GM19238 (cell line): Measurements from ENCODE around the gene SVOP.

ENCODE experiments used
- DNase-seq: peaks from one replicate; pipeline ENCODE4 v3.0.0; 2011; ENCODE audit warnings: low spot score; ENCODE audit not compliant: insufficient read length

The SVOP gene

DNA sequence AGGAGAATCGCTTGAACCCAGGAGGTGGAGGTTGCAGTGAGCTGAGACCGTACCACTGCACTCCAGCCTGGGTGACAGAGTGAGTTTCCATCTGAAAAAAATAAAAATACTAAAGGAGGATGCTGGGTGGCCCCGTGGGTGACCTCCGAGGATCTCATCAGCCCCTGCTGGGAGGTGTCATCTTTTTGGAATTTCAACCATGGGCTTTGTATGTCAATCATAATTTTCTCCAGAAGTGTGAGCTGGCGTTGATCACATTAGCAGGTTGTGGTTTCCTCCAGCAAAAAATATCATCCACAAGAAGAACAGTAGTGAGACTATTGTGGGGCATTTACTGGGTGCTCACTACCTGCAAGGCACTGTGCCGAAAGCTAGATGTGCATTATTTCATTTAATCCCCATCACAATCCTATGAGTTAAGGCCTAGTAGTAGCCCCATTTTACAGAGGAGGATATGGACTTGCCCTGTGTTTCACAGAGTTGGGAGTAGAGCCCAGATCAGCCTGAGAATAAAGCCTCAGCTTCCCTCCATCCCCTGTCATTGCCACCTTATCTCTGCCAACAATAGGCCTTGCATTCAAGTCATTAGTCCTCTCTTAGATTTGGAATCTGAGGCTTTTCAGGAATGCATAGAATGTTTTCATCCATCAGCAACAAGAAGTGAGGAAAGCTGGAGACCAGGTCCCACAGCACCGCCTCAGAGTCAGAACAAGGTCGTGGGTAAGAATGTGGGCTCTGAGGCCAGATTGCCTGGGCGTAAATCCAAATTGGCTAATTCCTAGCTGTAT is 39.8 kb downstream of the SVOP start:
- DNase-seq, result no peak

GRCh38 chr12:108977360-108977759 is 43.5 kb downstream of the SVOP start:
- no peak for DNase-seq

DNA sequence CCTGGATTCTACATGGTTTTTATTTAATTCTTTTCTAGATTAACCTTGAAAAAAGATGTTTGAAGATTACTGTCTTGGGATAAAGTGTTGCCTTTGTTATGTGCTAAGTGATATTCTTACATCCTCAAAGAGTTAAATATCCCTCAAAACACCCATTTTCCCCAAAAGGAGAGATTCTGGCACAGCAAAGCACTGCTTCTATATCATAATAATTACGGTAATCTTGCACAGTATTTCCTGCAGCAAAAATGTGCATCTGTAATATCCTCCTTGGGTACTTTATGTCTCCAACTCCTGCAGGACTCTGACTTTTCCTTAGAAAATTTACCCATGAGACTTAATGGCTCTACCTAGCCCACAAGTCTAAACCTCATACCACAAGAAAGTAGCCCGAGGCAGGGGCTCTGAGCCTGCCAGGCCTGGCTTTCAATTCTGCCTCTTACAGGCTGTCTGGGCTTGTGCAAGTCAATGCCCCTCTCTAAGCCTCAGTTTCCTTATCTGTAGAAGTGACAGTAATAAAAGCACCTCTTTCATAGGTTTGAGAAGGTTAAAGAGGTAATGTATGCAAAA is 45.8 kb downstream of the SVOP start:
- DNase-seq, result no peak

DNA sequence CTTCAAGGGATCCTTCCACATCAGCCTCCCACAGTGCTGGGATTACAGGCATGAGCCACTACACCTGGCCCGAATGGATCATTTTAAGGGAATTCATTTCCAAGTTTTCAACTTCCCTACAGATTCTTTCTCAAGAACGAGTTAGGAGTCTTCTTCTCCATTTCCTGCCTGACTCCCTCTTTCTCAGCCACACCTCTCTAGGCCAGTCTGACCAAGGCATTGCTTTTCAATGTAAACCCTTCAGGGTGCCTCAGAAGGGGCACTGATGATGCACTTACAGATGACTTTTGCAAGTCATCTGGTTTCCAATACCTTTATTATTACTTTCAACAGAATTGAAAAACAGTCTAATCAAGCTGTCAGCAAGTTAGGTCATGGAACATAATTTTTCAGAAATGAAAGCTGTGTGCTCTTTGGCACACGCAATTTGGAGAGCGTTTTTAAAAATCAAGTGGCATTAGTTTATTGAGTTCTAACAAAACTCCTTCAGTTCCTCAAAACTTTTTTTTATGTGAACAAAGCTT is 47.2 kb downstream of the SVOP start:
- DNase-seq, result no peak

- no peak for DNase-seq
Measured at GRCh38 chr12:108972358-108972757, 48.5 kb downstream of the SVOP start.

DNA sequence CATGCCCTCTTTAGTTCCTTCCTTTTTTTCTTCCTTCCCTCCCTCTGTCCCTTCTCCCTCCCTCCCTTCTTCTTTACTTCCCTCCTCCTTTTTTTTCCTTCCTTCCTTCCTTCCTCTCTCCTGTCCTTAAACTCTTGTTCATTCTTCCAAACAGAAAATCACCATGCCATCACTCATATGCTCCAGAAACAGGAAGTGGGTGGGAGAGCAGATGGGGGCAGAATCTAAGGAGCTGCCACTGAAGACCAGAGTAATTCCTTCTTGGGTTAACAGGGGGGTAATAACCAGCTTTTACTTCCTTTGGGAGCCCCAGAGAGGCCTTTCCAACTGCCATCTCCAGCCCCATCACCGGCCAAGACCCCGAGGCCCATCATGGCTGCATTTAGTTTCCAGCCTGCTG is 51.2 kb downstream of the SVOP start:
- DNase-seq, result no peak

- DNase-seq, result no peak
Measured at GRCh38 chr12:108967869-108968540, 52.9 kb downstream of the SVOP start.

GRCh38 chr12:108966378-108967151 is 54.3 kb downstream of the SVOP start:
- no peak for DNase-seq

DNA sequence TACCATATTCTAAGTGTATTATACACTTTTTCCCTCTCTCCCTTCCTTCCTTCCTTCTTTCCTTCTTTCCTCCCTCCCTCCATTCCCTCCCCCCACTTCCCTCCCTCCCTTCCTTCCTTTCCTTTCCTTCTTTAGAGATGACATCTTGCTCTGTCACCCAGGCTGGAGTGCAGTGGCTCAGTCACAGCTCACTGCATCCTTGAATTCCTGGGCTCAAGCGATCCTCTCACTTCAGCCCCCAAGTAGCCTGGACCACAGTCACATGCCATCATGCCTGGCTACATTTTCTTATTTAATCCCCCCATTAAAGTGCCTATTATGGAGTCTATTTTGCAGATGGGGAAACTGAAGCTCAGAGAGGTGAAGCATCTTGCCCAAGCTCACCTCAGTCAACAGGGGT is 55.0 kb downstream of the SVOP start:
- DNase-seq, result no peak

DNA sequence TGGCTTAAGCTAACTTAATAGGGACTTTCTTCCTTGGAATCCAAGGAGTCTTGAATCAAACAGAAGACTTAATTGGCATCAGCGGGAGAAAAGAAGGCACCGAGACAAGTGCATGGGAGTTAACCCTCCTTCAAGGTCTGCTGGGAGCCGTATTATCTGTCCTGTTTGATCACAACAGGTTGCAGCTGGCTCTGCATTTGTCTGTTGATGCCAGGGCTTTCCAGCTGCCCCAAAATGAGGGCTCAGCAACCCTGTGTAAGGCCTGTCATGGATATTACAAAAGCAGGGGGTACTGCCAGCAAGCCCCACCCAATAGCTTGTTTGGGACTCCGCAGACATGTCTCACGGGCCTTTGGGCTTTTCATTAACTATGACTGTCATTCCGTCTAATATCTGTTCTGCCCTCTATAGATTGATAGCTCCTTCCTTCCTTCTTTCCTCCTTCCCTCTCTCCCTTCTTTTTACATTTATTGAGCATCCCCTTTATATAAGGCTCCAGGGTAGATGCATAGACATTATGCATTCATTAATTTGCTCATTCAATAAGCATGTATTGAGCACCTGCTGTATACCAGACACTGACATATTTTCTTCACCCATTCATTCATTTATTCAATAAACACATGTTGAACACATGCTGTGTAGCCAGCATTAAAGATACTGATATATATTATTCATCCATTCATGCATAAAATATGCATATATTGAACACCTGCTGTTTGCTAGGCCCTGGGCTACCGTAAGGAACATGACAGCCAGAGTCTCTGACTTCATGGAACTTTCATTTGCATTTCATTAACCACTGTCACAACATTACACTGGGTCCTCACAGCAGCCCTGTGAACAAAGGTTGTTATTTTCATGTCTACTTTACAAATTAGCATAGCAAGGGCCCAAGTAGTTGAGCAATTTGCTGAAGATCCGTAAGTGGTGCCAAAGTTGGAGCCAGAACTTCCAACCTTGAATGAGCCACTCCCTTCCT is 56.2 kb downstream of the SVOP start:
- DNase-seq, result no peak

- no peak for DNase-seq
Measured at GRCh38 chr12:108962256-108962655, 58.6 kb downstream of the SVOP start.

DNA sequence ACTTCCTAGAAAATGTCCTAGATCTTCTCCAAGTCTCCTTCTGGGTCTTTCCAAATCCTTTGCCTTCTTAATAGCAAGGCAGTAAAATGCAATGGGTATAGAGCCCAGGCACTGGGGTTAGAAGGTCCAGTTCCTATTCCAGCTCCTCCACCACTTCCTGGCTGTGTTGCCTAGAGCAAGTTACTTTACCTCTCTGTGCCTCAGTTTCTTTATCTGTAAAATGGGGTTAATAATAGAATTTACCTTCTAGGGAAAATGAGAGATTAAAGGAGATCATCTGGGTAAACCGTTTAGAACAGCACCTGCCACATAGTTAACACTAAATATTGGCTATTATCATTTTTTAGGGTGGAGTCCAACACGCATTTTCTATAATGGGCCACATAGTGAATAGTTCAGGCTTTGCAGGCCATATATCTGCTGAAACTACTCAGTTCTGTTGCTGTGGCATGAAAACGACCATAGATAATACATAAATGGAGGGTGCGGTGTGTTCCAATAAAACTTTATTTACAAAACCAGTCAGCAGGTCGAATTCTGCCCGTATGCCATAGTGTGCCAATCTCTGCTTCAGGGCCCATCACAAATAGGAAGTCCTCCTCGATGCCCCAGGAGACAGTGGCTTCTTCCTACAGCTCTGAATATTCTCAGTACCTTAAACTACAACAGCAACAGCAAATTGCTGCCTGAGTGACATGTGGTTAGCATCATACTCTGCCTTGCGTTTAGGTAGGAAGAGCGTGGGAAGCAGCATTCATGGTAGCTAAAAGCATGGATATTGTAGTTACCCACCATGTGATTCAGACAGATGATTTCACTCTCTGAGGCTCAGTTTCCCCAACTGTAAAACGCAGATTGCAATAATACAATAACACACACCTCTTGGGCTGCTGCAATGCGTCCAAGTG is 60.9 kb downstream of the SVOP start:
- no peak for DNase-seq

DNA sequence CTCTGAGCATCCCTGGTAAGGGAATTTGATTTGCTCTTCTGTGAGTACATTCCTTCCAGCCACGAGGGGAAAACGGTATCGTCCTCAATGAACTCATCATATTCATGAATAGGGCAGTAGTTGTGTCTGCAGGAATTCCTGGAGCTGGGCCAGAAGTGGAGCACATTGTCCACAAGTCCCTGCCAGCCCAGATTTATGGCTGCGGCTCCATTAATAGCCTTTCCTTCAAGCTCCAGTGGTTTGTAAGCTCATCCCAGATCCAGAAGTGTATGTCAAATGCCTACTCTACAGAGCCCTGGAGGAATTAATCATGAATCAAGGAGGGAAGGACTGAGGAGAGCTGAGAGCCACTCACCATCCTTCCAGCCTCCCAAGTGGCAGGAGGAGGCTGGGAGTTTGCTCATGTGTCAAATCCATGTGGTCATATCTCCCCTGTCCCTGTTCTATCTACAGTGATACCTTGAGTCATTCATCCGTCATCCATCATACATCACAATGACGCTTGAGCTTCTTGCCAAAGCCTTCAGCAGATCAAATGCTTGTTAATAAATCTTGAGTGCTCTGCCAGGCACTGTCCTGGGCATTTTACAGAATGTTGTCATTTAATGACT is 65.5 kb downstream of the SVOP start:
- DNase-seq, result no peak

GRCh38 chr12:108950991-108951739 is 69.7 kb downstream of the SVOP start:
- DNase-seq, result peak; percentile 37

GRCh38 chr12:108949976-108950375 is 70.9 kb downstream of the SVOP start:
- no peak for DNase-seq

- DNase-seq, result no peak
Measured at GRCh38 chr12:108948367-108948766, 72.5 kb downstream of the SVOP start.

DNA sequence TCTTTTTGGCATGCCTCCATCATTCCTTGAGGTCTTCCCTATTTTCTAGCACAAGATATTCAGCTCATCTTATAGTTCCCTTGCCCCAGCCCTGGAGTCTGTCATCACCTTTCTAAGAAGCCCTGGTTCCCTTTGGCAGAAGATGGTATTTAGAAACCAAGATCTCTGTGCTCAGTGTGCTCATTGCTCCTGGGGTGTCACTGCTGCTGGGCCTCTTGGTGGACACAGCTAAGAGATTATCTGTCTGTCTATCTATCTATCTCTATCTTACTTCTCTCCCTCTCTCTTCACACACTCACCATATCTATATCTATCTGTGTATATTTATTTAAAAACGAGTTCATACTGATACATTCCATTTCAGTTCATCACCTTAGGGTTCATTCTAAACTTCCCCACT is 73.8 kb downstream of the SVOP start:
- no peak for DNase-seq

DNA sequence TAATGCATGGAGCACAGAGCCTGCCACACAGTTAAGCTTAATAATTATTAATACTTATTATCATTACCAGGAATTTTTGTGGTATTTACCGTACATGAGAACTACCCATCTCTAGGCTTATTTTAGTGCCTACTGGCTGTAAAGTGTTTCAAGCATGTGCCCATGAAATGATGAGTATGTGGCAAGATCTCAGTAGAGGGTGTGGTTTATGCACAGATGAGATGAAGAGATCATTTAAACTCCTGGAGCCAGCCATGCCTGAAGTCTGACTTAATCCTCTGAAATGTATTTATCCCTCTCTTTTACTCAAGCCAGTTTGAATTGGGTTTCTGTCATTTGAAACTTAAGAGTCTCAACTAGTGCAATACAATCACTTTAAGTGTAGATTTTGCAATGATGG is 80.7 kb downstream of the SVOP start:
- DNase-seq, result no peak
